ENCODE results near the gene GRB14.
"Not testable (repeated sequence)": the region's sequence is repeated elsewhere in the genome, so short reads cannot be mapped to it uniquely, and the experiment has no call there.

Gene GRB14

GRCh38 chr2:164504253-164504652, 117.0 kb downstream of the GRB14 start:
- in situ Hi-C loops (cut with MboI; ENCODE audit: low sequenced_read_pairs), result no loop called here

GRCh38 chr2:164498836-164499235, 122.4 kb downstream of the GRB14 start:
- in situ Hi-C loops (cut with MboI; ENCODE audit: low sequenced_read_pairs), result no loop called here

- in situ Hi-C loops (cut with MboI; ENCODE audit: low sequenced_read_pairs), result no loop called here
Measured at GRCh38 chr2:164496881-164497280, 124.4 kb downstream of the GRB14 start.

- in situ Hi-C loops (cut with MboI; ENCODE audit: low sequenced_read_pairs), result no loop called here
Measured at GRCh38 chr2:164496421-164496820, 124.9 kb downstream of the GRB14 start.

GRCh38 chr2:164495491-164496223, 125.6 kb downstream of the GRB14 start:
- in situ Hi-C loops (cut with MboI; ENCODE audit: low sequenced_read_pairs), result no loop called here

- in situ Hi-C loops (cut with MboI; ENCODE audit: low sequenced_read_pairs), result no loop called here
Measured at GRCh38 chr2:164485541-164485940, 135.7 kb downstream of the GRB14 start.

GRCh38 chr2:164479460-164479859, 141.8 kb downstream of the GRB14 start:
- in situ Hi-C loops (cut with MboI; ENCODE audit: low sequenced_read_pairs), result no loop called here

- in situ Hi-C loops (cut with MboI; ENCODE audit: low sequenced_read_pairs), result no loop called here
Measured at GRCh38 chr2:164478205-164478604, 143.1 kb downstream of the GRB14 start.

- in situ Hi-C loops (cut with MboI; ENCODE audit: low sequenced_read_pairs), result no loop called here
Measured at GRCh38 chr2:164474873-164475272, 146.4 kb downstream of the GRB14 start.

GRCh38 chr2:164473021-164473420, 148.3 kb downstream of the GRB14 start:
- in situ Hi-C loops (cut with MboI; ENCODE audit: low sequenced_read_pairs), result no loop called here

- in situ Hi-C loops (cut with MboI; ENCODE audit: low sequenced_read_pairs), result not testable (repeated sequence)
Measured at GRCh38 chr2:164465047-164465446, 156.2 kb downstream of the GRB14 start.

GRCh38 chr2:164464376-164464775, 156.9 kb downstream of the GRB14 start:
- in situ Hi-C loops (cut with MboI; ENCODE audit: low sequenced_read_pairs), result no loop called here

- in situ Hi-C loops (cut with MboI; ENCODE audit: low sequenced_read_pairs), result no loop called here
Measured at GRCh38 chr2:164458792-164459191, 162.5 kb downstream of the GRB14 start.

GRCh38 chr2:164457271-164457670, 164.0 kb downstream of the GRB14 start:
- in situ Hi-C loops (cut with MboI; ENCODE audit: low sequenced_read_pairs), result no loop called here

- in situ Hi-C loops (cut with MboI; ENCODE audit: low sequenced_read_pairs), result no loop called here
Measured at GRCh38 chr2:164456619-164457018, 164.7 kb downstream of the GRB14 start.

GRCh38 chr2:164453656-164454305, 167.5 kb downstream of the GRB14 start:
- in situ Hi-C loops (cut with MboI; ENCODE audit: low sequenced_read_pairs), result no loop called here

GRCh38 chr2:164450278-164450677, 171.0 kb downstream of the GRB14 start:
- in situ Hi-C loops (cut with MboI; ENCODE audit: low sequenced_read_pairs), result no loop called here

GRCh38 chr2:164449706-164450105, 171.6 kb downstream of the GRB14 start:
- in situ Hi-C loops (cut with MboI; ENCODE audit: low sequenced_read_pairs), result no loop called here

- in situ Hi-C loops (cut with MboI; ENCODE audit: low sequenced_read_pairs), result no loop called here
Measured at GRCh38 chr2:164447660-164448059, 173.6 kb downstream of the GRB14 start.
